Stimulated activated CD4-positive, alpha-beta T cell treated with anti-CD3 and anti-CD28 coated beads, Interleukin-4, amount 100 ng/mL, for 1 hour (primary cell): Measurements from ENCODE around the gene GAGE12F.
"Not testable (repeated sequence)": the region's sequence is repeated elsewhere in the genome, so short reads cannot be mapped to it uniquely, and the experiment has no call there.

ENCODE experiments used
- DNase-seq: peaks from one replicate; pipeline ENCODE4 v3.0.0-alpha.2; 2020

Gene GAGE12F

GRCh38 chrX:49560542-49560941 is at the start of gene GAGE12F:
Gene GAGE12F, plus strand, starts transcription at chrX:49560842. Its CDS starts 1,155 bp downstream, at chrX:49561997.
- DNase-seq: not testable (repeated sequence)

- not testable (repeated sequence) for DNase-seq
Measured at GRCh38 chrX:49531877-49532276, 28.8 kb upstream of the GAGE12F start, which contains the start of gene GAGE12C. Gene GAGE12C, plus strand, starts transcription at chrX:49532177. Its CDS starts 1,155 bp downstream, at chrX:49533332.

- DNase-seq: not testable (repeated sequence)
Measured at GRCh38 chrX:49541433-49541832, 19.2 kb upstream of the GAGE12F start, which contains the start of gene GAGE12D. Gene GAGE12D, plus strand, starts transcription at chrX:49541733. Its CDS starts 1,155 bp downstream, at chrX:49542888.

- not testable (repeated sequence) for DNase-seq
Measured at GRCh38 chrX:49550989-49551388, 9.7 kb upstream of the GAGE12F start, which contains the start of gene GAGE12E. Gene GAGE12E, plus strand, starts transcription at chrX:49551289. Its CDS starts 1,155 bp downstream, at chrX:49552444.

- not testable (repeated sequence) for DNase-seq
Measured at GRCh38 chrX:49568728-49569127, 8.1 kb downstream of the GAGE12F start.

GRCh38 chrX:49569152-49569551 is 8.5 kb downstream of the GAGE12F start:
- DNase-seq: not testable (repeated sequence)

GRCh38 chrX:49570100-49570499 is 9.5 kb downstream of the GAGE12F start, which contains the start of gene GAGE12G:
Gene GAGE12G, plus strand, starts transcription at chrX:49570400. Its CDS starts 1,155 bp downstream, at chrX:49571555.
- not testable (repeated sequence) for DNase-seq

GRCh38 chrX:49579649-49580048 is 19.0 kb downstream of the GAGE12F start, which contains the start of gene GAGE12H:
Gene GAGE12H, plus strand, starts transcription at chrX:49579949. Its CDS starts 1,155 bp downstream, at chrX:49581104.
- DNase-seq: not testable (repeated sequence)

- DNase-seq: not testable (repeated sequence)
Measured at GRCh38 chrX:49589196-49589595, 28.6 kb downstream of the GAGE12F start, which contains the start of gene GAGE2A. Gene GAGE2A, plus strand, starts transcription at chrX:49589496. Its CDS starts 1,155 bp downstream, at chrX:49590651.

GRCh38 chrX:49589769-49590478 is 29.3 kb downstream of the GAGE12F start:
- DNase-seq: peak; percentile 2

- not testable (repeated sequence) for DNase-seq
Measured at GRCh38 chrX:49590488-49590887, 29.8 kb downstream of the GAGE12F start.

GRCh38 chrX:49598720-49599119 is 38.1 kb downstream of the GAGE12F start, which contains the start of gene GAGE1:
Gene GAGE1, plus strand, starts transcription at chrX:49599020. Its CDS starts 1,155 bp downstream, at chrX:49600175.
- DNase-seq: not testable (repeated sequence)

GRCh38 chrX:49610718-49611310 is 50.2 kb downstream of the GAGE12F start:
- no peak for DNase-seq
